ENCODE results near the gene CDKN1A.

DNA sequence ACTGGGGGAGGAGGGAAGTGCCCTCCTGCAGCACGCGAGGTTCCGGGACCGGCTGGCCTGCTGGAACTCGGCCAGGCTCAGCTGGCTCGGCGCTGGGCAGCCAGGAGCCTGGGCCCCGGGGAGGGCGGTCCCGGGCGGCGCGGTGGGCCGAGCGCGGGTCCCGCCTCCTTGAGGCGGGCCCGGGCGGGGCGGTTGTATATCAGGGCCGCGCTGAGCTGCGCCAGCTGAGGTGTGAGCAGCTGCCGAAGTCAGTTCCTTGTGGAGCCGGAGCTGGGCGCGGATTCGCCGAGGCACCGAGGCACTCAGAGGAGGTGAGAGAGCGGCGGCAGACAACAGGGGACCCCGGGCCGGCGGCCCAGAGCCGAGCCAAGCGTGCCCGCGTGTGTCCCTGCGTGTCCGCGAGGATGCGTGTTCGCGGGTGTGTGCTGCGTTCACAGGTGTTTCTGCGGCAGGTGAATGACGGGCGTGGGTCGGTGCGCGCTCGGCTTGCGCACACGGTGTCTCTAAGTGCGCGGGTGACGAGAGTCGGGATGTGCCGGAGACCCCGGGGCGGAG, at the start of gene CDKN1A:
- TF ChIP-seq, protein P1, sequence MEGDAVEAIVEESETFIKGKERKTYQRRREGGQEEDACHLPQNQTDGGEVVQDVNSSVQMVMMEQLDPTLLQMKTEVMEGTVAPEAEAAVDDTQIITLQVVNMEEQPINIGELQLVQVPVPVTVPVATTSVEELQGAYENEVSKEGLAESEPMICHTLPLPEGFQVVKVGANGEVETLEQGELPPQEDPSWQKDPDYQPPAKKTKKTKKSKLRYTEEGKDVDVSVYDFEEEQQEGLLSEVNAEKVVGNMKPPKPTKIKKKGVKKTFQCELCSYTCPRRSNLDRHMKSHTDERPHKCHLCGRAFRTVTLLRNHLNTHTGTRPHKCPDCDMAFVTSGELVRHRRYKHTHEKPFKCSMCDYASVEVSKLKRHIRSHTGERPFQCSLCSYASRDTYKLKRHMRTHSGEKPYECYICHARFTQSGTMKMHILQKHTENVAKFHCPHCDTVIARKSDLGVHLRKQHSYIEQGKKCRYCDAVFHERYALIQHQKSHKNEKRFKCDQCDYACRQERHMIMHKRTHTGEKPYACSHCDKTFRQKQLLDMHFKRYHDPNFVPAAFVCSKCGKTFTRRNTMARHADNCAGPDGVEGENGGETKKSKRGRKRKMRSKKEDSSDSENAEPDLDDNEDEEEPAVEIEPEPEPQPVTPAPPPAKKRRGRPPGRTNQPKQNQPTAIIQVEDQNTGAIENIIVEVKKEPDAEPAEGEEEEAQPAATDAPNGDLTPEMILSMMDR (IDR thresholded peaks at IDR 0.05 in 2 of 3, conservative IDR thresholded peaks at IDR 0.05 in 1 of 3; ENCODE audit: control insufficient read depth in 2 of 3, extremely low read depth in 1 of 3, insufficient read depth in 1 of 3, low read depth in 3 of 3, low read length in 3 of 3) = no peak
- no peak for TF ChIP-seq FOS (IDR thresholded peaks at IDR 0.05; ENCODE audit: borderline replicate concordance, extremely low read depth, insufficient read length)
- TF ChIP-seq, protein P2, sequence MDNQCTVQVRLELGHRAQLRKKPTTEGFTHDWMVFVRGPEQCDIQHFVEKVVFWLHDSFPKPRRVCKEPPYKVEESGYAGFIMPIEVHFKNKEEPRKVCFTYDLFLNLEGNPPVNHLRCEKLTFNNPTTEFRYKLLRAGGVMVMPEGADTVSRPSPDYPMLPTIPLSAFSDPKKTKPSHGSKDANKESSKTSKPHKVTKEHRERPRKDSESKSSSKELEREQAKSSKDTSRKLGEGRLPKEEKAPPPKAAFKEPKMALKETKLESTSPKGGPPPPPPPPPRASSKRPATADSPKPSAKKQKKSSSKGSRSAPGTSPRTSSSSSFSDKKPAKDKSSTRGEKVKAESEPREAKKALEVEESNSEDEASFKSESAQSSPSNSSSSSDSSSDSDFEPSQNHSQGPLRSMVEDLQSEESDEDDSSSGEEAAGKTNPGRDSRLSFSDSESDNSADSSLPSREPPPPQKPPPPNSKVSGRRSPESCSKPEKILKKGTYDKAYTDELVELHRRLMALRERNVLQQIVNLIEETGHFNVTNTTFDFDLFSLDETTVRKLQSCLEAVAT (IDR thresholded peaks at IDR 0.05) = peak; percentile 97; the same call in 1 of the 2 replicates
